ENCODE results near the gene MYOM1.

MYOM1 gene

GRCh38 chr18:3257627-3258120 lies 37.9 kb upstream of the MYOM1 start:
- Histone ChIP-seq H3K4me3 (replicated peaks; ENCODE audit: low read depth, low read length) (no peak overlapping the region), H3K27me3 (replicated peaks; ENCODE audit: control insufficient read depth, insufficient read depth, low read length) (no peaks in the 10 kb centered on the region), H3K36me3 (ENCODE audit: control insufficient read depth, insufficient read depth, low read length) (peaks cover 4% of the 10 kb centered on the region)
- TF ChIP-seq CTCF (IDR thresholded peaks at IDR 0.05; ENCODE audit: insufficient read depth, low read length, poor library complexity, severe bottlenecking): no peak
- DNase-seq (ENCODE audit: extremely low read depth, insufficient read length): no peak

GRCh38 chr18:3256693-3257626 lies 37.2 kb upstream of the MYOM1 start:
- Histone ChIP-seq H3K27me3 (replicated peaks; ENCODE audit: control insufficient read depth, insufficient read depth, low read length) (no peaks in the 10 kb centered on the region), H3K4me3 (replicated peaks; ENCODE audit: low read depth, low read length) (no peak overlapping the region), H3K36me3 (ENCODE audit: control insufficient read depth, insufficient read depth, low read length) (peaks cover 4% of the 10 kb centered on the region)
- peak; percentile 44 for DNase-seq (ENCODE audit: extremely low read depth, insufficient read length)
- TF ChIP-seq CTCF (IDR thresholded peaks at IDR 0.05; ENCODE audit: insufficient read depth, low read length, poor library complexity, severe bottlenecking): no peak

DNA sequence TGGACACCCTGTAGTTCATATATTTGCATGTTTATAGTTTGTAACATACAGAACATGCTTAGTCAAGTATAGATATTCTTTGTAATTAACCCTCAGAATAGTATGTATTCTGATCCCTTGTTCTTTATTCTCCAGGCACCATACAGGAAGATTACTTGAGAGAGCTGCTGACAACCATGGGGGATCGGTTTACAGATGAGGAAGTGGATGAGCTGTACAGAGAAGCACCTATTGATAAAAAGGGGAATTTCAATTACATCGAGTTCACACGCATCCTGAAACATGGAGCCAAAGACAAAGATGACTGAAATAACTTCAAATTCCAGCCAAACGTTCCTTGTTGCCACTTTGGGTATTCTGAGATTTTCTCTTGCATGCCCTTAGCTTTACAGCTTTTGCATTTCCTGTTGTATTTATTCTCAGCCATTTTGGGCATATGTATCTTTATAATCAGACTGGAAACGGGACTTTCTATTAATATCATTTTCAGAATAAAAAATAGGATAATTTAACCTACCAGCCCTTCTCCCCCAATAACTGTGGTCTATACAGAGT lies 35.9 kb upstream of the MYOM1 start:
- no peak for DNase-seq (ENCODE audit: extremely low read depth, insufficient read length)
- Histone ChIP-seq H3K27me3 (replicated peaks; ENCODE audit: control insufficient read depth, insufficient read depth, low read length) (no peaks in the 10 kb centered on the region), H3K4me3 (replicated peaks; ENCODE audit: low read depth, low read length) (no peak overlapping the region), H3K36me3 (ENCODE audit: control insufficient read depth, insufficient read depth, low read length) (peaks cover 4% of the 10 kb centered on the region)
- TF ChIP-seq CTCF (IDR thresholded peaks at IDR 0.05; ENCODE audit: insufficient read depth, low read length, poor library complexity, severe bottlenecking): no peak

DNA sequence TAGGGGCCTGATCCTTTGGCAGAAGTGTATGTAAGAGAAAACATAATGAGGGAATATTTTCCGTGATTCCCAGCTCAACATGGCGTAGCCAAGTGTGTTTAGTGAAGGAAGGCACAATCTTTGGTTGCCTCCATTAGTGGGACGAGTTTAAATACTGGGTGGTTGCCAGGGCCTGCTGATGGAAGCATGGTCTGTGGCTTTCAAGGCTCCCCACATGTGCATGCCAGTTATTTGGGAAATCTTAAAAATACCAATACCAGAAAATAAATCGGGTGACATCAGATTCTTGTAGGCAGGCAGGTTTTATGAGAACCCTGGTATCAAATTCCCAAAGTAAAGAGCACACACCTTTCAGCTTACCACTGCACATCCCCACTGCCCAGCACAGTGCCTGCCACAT lies 35.0 kb upstream of the MYOM1 start:
- H3K27me3 ChIP-seq (replicated peaks; ENCODE audit: control insufficient read depth, insufficient read depth, low read length): no peaks in the 10 kb centered on the region
- no peak for TF ChIP-seq CTCF (IDR thresholded peaks at IDR 0.05; ENCODE audit: insufficient read depth, low read length, poor library complexity, severe bottlenecking)
- peaks cover 4% of the 10 kb centered on the region for H3K36me3 ChIP-seq (ENCODE audit: control insufficient read depth, insufficient read depth, low read length)
- DNase-seq (ENCODE audit: extremely low read depth, insufficient read length): no peak
- H3K4me3 ChIP-seq (replicated peaks; ENCODE audit: low read depth, low read length): no peak overlapping the region

- peaks cover 4% of the 10 kb centered on the region for H3K36me3 ChIP-seq (ENCODE audit: control insufficient read depth, insufficient read depth, low read length)
- TF ChIP-seq CTCF (IDR thresholded peaks at IDR 0.05; ENCODE audit: insufficient read depth, low read length, poor library complexity, severe bottlenecking): no peak
These were observed 33.1 kb upstream of the MYOM1 start for GRCh38 chr18:3252843-3253242.

More at GRCh38 chr18:3252843-3253242, 33.1 kb upstream of the MYOM1 start:
- H3K4me3 ChIP-seq (replicated peaks; ENCODE audit: low read depth, low read length): no peak overlapping the region
- no peaks in the 10 kb centered on the region for H3K27me3 ChIP-seq (replicated peaks; ENCODE audit: control insufficient read depth, insufficient read depth, low read length)
- no peak for DNase-seq (ENCODE audit: extremely low read depth, insufficient read length)
